ENCODE measurements around the gene CLRN1. TPM values are rescaled to one million over a fixed set of nuclear protein-coding genes. Genes with fewer than 3 reads are reported as not detected.

Gene CLRN1
- total RNA-seq, 4 donors from 2014 or later, result not detected

GRCh38 chr3:150968341-150969035 lies 4.0 kb downstream of the CLRN1 start:
- intact Hi-C loops (cut with DNase I), result no loop called here
- DNase-seq (ENCODE audit: extremely low spot score), result no peak
- WGBS, result 82% methylated on average over 4 of the region's 4 CpGs

GRCh38 chr3:150965436-150965835 lies 7.1 kb downstream of the CLRN1 start:
- H3K27me3 ChIP-seq, result peaks cover 0 to 14% (median 0%) of the 10 kb centered on the region in 4 donors
- no peak overlapping the region for H3K27ac ChIP-seq (replicated peaks in 1 of 4)
- H3K4me1 ChIP-seq, result no peaks in the 10 kb centered on the region
- TF ChIP-seq POLR2AphosphoS5 (IDR thresholded peaks at IDR 0.05), result no peak
- no peak for TF ChIP-seq EP300 (IDR thresholded peaks at IDR 0.05)
- no peak for TF ChIP-seq POLR2A (IDR thresholded peaks at IDR 0.05; ENCODE audit: low read depth)
- no peak for TF ChIP-seq CTCF (IDR thresholded peaks at IDR 0.05)
- no peak overlapping the region for H3K4me3 ChIP-seq
- H3K9me3 ChIP-seq, result no peaks in the 10 kb centered on the region
- no peak for DNase-seq (ENCODE audit: extremely low spot score)
- intact Hi-C loops (cut with DNase I), result no loop called here
- WGBS, result 77% methylated on average over 2 of the region's 2 CpGs
- H3K36me3 ChIP-seq, result no peaks in the 10 kb centered on the region

More at GRCh38 chr3:150968341-150969035, 4.0 kb downstream of the CLRN1 start:
- no peak overlapping the region for H3K4me3 ChIP-seq
- H3K9me3 ChIP-seq, result no peaks in the 10 kb centered on the region
- TF ChIP-seq POLR2A (IDR thresholded peaks at IDR 0.05; ENCODE audit: low read depth) (no peak), EP300 (IDR thresholded peaks at IDR 0.05) (no peak), POLR2AphosphoS5 (IDR thresholded peaks at IDR 0.05) (no peak), CTCF (IDR thresholded peaks at IDR 0.05) (no peak)
- peaks cover 0 to 2% (median 0%) of the 10 kb centered on the region in 4 donors for H3K27me3 ChIP-seq
- no peak overlapping the region for H3K27ac ChIP-seq (replicated peaks in 1 of 4)
- no peaks in the 10 kb centered on the region for H3K4me1 ChIP-seq
- H3K36me3 ChIP-seq, result no peaks in the 10 kb centered on the region

- Histone ChIP-seq H3K36me3 (no peaks in the 10 kb centered on the region), H3K27ac (replicated peaks in 1 of 4) (no peak overlapping the region), H3K4me3 (no peak overlapping the region), H3K9me3 (no peaks in the 10 kb centered on the region), H3K27me3 (peaks cover 0 to 16% (median 0%) of the 10 kb centered on the region in 4 donors), H3K4me1 (no peaks in the 10 kb centered on the region)
- TF ChIP-seq EP300 (IDR thresholded peaks at IDR 0.05), result no peak
- no peak for TF ChIP-seq CTCF (IDR thresholded peaks at IDR 0.05)
- no peak for TF ChIP-seq POLR2A (IDR thresholded peaks at IDR 0.05; ENCODE audit: low read depth)
- 93% methylated on average over 4 of the region's 4 CpGs for WGBS
- no peak for DNase-seq (ENCODE audit: extremely low spot score)
- intact Hi-C loops (cut with DNase I), result no loop called here
Measured at GRCh38 chr3:150961949-150962348, 10.6 kb downstream of the CLRN1 start.

GRCh38 chr3:150960708-150961684 lies 11.5 kb downstream of the CLRN1 start:
- no peaks in the 10 kb centered on the region for H3K4me1 ChIP-seq
- H3K4me3 ChIP-seq, result no peak overlapping the region
- intact Hi-C loops (cut with DNase I), result no loop called here
- TF ChIP-seq EP300 (IDR thresholded peaks at IDR 0.05) (no peak), POLR2A (IDR thresholded peaks at IDR 0.05; ENCODE audit: low read depth) (no peak), POLR2AphosphoS5 (IDR thresholded peaks at IDR 0.05) (no peak), CTCF (IDR thresholded peaks at IDR 0.05) (no peak)
- no peaks in the 10 kb centered on the region for H3K36me3 ChIP-seq
- no peaks in the 10 kb centered on the region for H3K9me3 ChIP-seq
- peaks cover 0 to 16% (median 0%) of the 10 kb centered on the region in 4 donors for H3K27me3 ChIP-seq
- WGBS, result 75% methylated on average over 4 of the region's 5 CpGs
- DNase-seq (ENCODE audit: extremely low spot score), result no peak
- no peak overlapping the region for H3K27ac ChIP-seq (replicated peaks in 1 of 4)

Measured in esophagus muscularis mucosa (tissue), 4 donors.